Activated naive CD4-positive, alpha-beta T cell treated with Interleukin-2 at 50 U/mL for 16 hours (primary cell): Measurements from ENCODE around the gene NCKAP1.
"Not testable (repeated sequence)": the region's sequence is repeated elsewhere in the genome, so short reads cannot be mapped to it uniquely, and the experiment has no call there.

ENCODE experiments used
- DNase-seq: peaks from one replicate; pipeline ENCODE4 v3.0.0-alpha.2; 2020

NCKAP1 gene

GRCh38 chr2:183038341-183039300, at the start of gene NCKAP1:
Gene NCKAP1, minus strand, starts transcription at chr2:183038457. Its CDS starts 358 bp downstream, at chr2:183038099.
- peak; percentile 89 for DNase-seq

DNA sequence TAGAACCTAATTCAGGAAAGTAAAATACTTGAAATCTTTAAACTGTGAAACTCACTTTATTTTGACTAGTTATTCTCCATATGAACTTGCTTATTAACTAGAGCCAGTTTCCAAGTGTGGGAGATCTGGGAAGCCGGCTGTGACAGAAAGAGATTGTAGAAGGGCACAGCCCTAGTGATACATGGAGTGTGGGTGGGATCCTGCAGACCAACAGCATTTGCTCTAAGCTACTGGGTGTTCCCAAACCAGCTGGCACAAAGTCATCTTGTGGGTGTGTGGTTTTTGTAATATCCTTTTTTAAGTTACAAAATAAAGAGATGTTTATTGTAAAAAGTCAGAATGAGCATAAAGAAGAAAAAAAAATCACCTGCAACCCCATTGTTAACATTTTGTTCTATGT, 43.7 kb upstream of the NCKAP1 start:
- DNase-seq: no peak

DNA sequence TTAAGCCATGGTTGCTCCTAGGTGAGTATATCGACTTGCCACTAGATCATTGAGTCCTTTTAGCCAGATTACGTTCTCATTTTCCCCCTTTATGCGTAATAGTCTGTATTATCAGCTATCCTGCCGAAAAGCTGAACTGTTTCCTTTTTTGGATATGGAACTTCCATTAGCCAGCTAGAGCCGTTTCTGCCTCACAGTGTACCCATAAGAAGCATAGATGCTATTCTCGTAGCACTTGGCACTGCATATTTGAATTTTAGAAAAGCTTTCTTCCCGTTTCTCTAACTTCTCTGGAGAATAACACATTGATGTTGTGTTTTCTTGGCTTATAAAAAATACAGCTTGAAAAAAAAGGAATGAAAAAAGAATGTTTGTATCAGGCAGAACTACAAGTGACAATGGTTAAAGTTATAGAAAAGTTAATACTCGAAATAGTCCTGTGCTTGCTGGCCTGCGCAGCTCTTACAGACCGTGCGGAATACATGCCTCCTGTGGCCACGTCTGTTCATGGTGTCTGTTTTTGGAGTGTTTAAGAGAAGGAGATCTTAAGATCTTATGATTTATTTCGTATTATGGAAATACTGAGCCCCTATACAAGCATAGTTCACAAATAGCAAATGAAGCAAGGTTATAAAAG, 41.0 kb upstream of the NCKAP1 start:
- no peak for DNase-seq

GRCh38 chr2:183078464-183079138, 40.3 kb upstream of the NCKAP1 start, which contains the start of gene DUSP19:
Gene DUSP19, plus strand, starts transcription at chr2:183078747. Its CDS starts 187 bp downstream, at chr2:183078934.
- DNase-seq: peak; percentile 83

DNA sequence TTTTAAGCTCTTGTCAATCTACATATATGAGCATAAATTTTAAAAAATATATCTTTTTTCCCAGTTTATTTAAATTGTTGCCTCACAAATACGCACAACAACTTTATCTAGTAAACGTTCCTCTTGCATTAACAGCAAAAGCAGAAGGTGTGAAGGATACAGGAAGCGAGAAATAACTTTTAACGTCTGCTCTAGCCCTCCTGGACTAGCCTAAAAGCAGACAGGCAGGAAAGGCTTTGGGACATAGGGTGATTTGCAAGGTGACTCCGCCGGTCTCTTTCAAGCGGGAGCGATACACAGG, 39.9 kb upstream of the NCKAP1 start:
- DNase-seq: no peak

GRCh38 chr2:183072177-183072576, 33.9 kb upstream of the NCKAP1 start:
- no peak for DNase-seq

GRCh38 chr2:183070942-183071844, 32.9 kb upstream of the NCKAP1 start:
- peak; percentile 5 for DNase-seq

- DNase-seq: no peak
Observed at GRCh38 chr2:183069174-183069573, 30.9 kb upstream of the NCKAP1 start.

- no peak for DNase-seq
Observed at GRCh38 chr2:183068561-183068960, 30.3 kb upstream of the NCKAP1 start.

DNA sequence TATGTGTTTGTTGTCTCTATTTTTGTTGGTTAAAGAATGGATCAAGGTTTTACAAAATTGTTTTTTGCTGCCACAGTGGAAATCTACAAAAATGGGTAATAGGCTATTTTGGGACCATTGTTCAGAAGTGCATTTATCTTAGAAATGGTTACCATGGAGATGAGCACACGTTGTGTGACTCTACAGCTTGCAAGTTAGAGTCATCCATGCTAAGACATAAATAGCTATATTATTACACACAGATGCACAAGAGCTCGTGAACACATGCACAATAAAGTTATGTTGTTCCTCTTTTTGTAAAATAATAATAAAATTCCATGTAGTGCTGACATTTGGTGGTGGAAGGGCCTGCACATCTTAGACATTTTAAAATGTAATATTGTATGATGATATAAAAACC, 24.8 kb upstream of the NCKAP1 start:
- no peak for DNase-seq

DNA sequence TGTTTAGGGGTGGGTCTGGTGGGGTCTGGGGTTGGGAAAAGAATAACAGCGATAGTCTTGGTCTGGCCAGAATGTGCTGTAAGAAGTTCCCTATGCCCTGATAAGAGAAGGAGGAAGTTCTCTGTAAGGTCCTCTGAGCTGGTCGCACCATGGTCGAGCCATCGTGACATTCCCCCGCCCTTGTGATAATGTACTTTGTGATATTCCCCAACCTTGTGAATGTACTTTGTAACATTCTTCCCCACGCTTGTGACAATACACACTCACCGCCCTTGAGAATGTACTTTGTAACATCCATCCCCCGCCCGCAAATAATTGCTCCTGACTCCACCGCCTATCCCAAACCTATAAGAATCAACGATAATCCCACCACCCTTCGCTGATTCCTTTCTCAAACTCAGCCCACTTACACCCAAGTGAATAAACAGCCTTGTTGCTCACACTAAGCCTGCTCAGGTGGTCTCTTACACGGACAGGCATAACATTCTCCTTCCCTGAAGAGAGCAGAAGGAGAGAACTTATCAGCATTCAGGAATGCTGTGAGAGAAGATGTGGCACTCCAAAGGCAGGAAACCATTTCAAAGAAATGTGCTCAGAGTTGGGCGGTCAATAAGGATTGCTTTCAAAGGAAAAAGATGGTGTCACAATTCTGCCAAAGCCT, 22.4 kb upstream of the NCKAP1 start:
- DNase-seq: no peak

- DNase-seq: no peak
Observed at GRCh38 chr2:183059561-183059960, 21.3 kb upstream of the NCKAP1 start.

- no peak for DNase-seq
Observed at GRCh38 chr2:183057333-183057985, 19.2 kb upstream of the NCKAP1 start.

DNA sequence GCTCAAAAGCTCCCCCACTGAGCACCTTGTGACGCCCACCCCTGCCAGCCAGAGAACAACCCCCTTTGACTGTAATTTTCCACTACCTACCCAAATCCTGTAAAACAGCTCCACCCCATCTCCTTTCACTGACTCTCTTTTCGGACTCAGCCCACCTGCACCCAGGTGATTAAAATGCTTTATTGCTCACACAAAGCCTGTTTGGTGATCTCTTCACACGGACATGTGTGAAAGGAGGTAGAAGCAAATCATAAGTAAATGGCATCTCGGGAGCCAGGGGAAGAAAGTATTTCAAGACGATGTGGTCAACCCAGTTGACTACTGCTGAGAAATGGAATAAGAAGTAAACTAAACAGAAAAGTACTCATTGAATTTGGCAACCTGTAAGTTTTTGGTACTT, 11.2 kb upstream of the NCKAP1 start:
- DNase-seq: no peak

DNA sequence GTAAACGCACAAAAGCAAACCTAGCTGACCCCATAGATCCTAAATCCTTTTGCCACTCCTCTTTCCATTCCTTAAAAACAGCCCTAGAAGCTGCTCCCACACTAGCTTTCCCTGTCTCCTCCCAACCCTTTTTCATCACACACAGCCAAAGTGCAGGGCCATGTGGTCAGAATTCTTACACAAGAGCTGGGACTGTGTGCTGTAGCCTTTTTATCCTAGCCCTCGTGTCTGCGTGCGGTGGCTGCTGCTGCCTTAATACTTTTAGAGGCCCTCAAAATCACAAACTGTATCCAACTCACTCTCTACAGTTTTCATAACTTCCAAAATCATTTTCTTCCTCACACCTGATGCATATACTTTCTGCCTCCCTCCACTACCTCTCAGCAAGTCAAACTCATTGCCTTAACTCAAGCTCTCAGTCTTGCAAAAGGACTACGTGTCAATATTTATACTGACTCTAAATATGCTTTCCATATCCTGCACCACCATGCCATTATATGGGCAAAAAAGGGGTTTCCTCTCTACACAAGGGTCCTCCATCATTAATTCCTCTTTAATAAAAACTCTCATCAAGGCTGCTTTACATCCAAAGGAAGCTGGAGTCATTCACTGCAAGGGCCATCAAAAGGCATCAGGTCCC, 9.3 kb upstream of the NCKAP1 start:
- not testable (repeated sequence) for DNase-seq

DNA sequence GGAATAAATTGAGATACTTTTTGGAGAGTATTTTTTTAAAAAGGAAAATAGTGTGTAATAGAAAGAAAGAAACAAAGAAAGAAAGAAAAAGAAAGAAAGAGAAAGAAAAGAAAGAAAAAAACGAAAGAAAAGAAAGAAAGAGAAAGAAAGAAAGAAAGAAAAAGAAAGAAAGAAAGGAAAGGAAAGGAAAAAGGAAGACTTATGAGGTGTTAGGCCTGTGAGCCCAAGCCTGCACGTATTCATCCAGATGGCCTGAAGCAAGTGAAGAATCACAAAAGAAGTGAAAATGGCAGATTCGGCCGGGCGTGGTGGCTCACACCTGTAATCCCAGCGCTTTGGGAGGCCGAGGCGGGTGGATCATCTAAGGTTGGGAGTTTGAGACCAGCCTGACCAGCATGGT, 5.3 kb upstream of the NCKAP1 start:
- not testable (repeated sequence) for DNase-seq

DNA sequence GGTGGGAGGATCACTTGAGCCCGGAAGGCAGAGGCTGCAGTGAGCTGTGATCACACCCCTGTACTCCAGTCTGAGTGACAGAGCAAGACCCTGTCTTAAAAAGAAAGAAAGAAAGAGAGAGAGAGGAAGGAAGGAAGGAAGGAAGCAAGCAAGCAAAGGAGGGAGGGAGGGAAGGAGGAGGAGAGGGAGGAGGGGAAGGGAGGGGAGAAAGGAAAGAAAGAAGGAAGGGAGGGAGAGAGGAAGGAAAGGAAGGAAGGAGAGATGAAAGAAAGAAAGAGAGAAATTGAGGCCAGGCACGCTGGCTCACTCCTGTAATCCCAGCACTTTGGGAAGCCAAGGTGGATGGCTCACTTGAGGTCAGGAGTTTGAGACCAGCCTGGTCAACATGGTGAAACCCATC, 2.3 kb upstream of the NCKAP1 start:
- no peak for DNase-seq

- DNase-seq: peak; percentile 54
Observed at GRCh38 chr2:183037553-183038340, 510 bp downstream of the NCKAP1 start.

- no peak for DNase-seq
Observed at GRCh38 chr2:183037074-183037552, 1.1 kb downstream of the NCKAP1 start.
